Sciatic nerve (tissue), 2 donors: Measurements from ENCODE around the gene ACKR3. TPM values are rescaled to one million over a fixed set of nuclear protein-coding genes. Genes with fewer than 3 reads are reported as not detected.

ENCODE experiments used
- ATAC-seq: fragments of 200-7000 bp; cut with Tn5 transposase; one replicate; pipeline ENCODE4 v1.9.1; 2020; ENCODE audit warnings: mild to moderate bottlenecking, moderate library complexity
- DNase-seq: peaks from one replicate; pipeline ENCODE4 v3.0.0-alpha.2; 2020; ENCODE audit warnings: low spot score
- intact Hi-C: fragments of 100-400 bp; cut with DNase I; formaldehyde crosslinking; loops from one replicate; pipeline ENCODE4 v1.14.2; 2022
- total RNA-seq: library from RNA; stranded (reverse); fragmentation: NEBNext Ultra II Directional; extraction: Animal tissue kit (Norgen Biotek cat#: 25700); gene quantifications from one replicate; pipeline ENCODE4 v1.2.1, GENCODE V29; 2021
- donor health status: DM: no; HTN: no; CAD: no.
- donor health status: DM: no; HTN: no; CAD: no.

Gene ACKR3
- total RNA-seq, 1 donor from 2014 or later, result 90.5 TPM

DNA sequence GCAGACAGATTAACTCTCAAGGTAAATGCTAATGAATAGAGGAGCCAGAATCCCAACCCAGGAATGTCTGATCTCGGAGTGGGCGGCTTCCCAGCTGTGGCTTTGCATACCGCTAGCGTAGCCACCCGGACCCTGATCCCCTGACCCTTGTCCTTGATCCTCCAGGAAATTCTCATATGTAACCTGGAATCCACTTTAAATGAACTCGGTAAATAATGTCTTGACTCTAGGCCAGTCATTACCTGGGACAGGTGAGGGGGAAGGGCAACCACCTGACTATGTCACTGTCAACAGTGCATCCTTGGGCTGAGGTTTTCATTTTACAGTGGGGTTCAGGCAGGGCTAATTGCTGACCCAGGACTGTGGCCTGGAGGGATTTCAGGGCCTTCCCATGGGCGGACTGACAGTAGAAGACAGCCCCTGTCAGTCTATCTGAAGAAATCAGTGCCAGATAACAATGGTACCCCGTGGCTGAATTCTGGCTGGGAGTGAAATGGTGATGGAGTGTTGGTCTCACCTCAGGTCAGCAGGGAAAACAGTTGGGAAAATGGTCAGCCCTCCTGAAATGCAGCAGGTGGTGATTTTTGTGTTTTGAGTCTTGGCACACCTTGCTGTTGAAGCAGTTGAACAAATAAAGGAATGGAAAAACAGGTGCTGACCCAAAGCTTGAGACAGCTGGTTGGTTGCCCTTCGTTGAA is 9.6 kb downstream of the ACKR3 start:
- no peak for ATAC-seq
- intact Hi-C loops, result no loop called here
- no peak for DNase-seq

- ATAC-seq, result no peak
- intact Hi-C loops, result no loop called here
- no peak for DNase-seq
These were observed 10.2 kb downstream of the ACKR3 start for GRCh38 chr2:236579746-236580315.

DNA sequence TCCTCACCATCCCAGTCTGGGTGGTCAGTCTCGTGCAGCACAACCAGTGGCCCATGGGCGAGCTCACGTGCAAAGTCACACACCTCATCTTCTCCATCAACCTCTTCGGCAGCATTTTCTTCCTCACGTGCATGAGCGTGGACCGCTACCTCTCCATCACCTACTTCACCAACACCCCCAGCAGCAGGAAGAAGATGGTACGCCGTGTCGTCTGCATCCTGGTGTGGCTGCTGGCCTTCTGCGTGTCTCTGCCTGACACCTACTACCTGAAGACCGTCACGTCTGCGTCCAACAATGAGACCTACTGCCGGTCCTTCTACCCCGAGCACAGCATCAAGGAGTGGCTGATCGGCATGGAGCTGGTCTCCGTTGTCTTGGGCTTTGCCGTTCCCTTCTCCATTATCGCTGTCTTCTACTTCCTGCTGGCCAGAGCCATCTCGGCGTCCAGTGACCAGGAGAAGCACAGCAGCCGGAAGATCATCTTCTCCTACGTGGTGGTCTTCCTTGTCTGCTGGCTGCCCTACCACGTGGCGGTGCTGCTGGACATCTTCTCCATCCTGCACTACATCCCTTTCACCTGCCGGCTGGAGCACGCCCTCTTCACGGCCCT is 11.2 kb downstream of the ACKR3 start:
- intact Hi-C loops, result loop anchor here (1.0 kb wide), 1 partner anchor 41 kb away; no protein-coding TSS in a partner anchor
- DNase-seq, result no peak
- no peak for ATAC-seq

DNA sequence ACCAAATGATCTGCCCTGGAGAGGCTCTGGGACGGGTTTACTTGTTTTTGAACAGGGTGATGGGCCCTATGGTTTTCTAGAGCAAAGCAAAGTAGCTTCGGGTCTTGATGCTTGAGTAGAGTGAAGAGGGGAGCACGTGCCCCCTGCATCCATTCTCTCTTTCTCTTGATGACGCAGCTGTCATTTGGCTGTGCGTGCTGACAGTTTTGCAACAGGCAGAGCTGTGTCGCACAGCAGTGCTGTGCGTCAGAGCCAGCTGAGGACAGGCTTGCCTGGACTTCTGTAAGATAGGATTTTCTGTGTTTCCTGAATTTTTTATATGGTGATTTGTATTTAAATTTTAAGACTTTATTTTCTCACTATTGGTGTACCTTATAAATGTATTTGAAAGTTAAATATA is 11.9 kb downstream of the ACKR3 start:
- ATAC-seq, result no peak
- DNase-seq, result no peak
- intact Hi-C loops, result loop anchor here (1.0 kb wide), 1 partner anchor 41 kb away; no protein-coding TSS in a partner anchor

- ATAC-seq, result no peak
- intact Hi-C loops, result no loop called here
- DNase-seq, result no peak
These were observed 13.3 kb downstream of the ACKR3 start for GRCh38 chr2:236582968-236583367.

GRCh38 chr2:236583621-236584203 is 14.1 kb downstream of the ACKR3 start:
- intact Hi-C loops, result no loop called here
- DNase-seq (no peak), ATAC-seq (peak; percentile 16)

- peak; percentile 44 for DNase-seq
- peak; percentile 33 for ATAC-seq
- intact Hi-C loops, result no loop called here
These were observed 15.1 kb downstream of the ACKR3 start for GRCh38 chr2:236584521-236585384.

DNA sequence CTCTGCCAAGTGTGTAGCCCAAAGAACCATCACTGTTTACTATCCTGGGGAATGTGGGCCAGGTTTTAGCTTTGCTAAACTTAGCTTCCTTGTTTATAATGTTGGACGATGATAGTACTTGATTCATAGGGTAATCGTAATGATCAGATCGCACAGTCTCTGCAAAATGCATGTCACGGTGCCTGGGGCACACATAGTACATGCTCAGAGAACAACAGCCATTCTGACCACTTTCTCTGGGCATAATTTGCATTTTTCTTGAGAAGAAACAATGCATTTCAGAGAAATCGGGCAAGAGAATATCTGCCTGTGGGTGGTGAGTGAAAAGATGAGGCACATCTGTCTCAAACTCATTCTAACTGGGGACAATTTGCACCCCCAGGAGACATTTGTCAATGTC is 16.3 kb downstream of the ACKR3 start:
- intact Hi-C loops, result no loop called here

DNA sequence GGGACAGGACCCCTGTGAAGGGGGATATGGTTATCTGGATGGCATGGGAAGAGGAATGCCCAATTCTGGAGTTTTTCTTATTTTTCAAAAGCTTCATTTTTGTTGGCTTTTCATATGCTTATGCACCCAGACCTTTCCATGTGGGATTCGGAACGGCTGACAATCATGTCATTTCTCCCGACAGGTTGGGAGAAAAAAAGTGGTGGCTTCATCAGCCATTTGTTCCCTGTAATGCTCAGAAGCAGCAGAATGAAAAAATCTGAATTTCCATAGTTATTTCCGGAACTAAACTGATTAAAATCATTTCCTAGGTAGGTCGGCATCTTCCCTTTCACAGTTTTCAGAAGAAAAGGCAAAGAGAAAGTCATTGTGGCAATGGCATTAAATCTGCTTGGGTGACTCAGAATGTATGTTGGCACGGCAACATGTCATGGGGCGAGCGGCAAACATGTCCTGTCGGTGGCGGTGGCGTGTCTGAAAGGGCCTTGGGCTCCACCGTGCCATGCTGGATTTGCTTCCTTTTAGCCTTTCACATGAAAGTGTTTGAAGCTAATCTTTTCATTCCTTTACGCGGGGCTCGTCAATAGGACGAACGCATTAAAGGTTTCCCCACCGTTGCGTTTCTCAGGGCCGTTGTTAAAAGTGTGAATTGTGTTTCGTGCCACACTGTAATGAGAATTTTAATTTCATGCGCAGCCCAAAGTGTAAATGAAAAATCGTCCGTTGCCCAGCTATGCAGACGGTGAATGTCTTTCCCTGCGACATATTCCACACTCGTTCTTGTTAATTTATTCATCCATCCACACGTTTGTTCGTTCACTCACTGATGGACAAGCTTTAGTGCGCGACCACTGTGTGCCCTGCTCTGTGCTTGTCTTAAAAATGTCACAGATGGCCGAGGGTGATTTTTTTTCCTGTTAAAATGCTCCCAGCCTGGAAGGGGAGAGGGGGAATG is 18.5 kb downstream of the ACKR3 start:
- intact Hi-C loops, result no loop called here
- no peak for DNase-seq
- no peak for ATAC-seq

More for the DNA sequence above, 16.3 kb downstream of the ACKR3 start:
- ATAC-seq (no peak), DNase-seq (no peak)

DNA sequence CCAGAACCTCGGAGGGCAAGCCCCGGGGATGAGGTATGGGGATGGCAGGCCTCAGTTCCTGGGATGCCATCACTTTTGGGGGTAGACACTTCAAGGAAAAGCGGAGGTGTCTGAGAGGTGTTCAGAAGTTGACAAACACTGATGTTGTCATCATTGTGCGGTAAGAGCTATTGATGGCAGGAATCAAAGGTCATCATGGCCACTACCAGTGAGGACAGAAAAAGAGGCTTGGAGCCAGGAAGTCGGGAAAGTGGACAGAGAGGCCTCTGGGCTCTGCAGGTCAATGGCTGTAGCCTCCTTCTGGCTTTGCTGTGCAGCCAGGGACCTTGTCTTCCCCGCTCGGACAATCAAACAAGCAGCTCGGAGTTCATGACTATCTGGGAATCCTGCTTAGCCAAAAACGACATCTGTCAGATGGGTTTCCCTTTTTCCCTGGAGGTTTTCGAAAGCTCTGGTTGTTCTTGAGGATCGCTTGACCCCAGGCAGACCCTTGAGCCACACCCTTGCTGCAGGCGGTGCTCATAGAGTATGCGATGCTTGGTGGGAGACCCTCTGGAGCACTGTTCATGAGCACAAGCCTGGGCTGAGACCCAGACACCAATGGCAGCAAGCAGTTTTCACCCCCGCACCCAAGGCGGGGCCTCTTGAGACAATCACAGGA is 19.4 kb downstream of the ACKR3 start:
- intact Hi-C loops, result no loop called here
- no peak for DNase-seq
- no peak for ATAC-seq

GRCh38 chr2:236590846-236591245 is 21.2 kb downstream of the ACKR3 start:
- intact Hi-C loops, result no loop called here
- DNase-seq (no peak), ATAC-seq (no peak)

GRCh38 chr2:236592821-236593220 is 23.2 kb downstream of the ACKR3 start:
- ATAC-seq (no peak), DNase-seq (no peak)
- intact Hi-C loops, result no loop called here

DNA sequence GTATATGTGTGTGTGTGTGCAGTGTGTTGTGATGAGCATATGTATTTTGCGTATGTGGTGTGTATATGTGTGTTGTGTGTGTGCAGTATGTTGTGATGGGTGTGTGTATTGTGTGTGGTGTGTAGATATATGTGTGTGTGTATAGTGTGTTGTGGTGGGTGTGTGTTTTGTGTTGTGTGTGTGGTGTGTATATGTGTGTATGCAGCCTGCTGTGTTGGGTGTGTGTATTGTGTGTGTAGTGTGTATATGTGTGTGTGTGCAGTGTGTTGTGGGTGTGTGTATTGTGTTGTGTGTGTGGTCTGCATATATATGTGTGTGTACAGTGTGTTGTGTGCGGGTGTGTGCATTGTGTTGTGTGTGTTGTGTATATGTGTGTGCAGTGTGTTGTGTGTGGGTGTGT is 23.9 kb downstream of the ACKR3 start:
- ATAC-seq (no peak), DNase-seq (no peak)
- intact Hi-C loops, result no loop called here

DNA sequence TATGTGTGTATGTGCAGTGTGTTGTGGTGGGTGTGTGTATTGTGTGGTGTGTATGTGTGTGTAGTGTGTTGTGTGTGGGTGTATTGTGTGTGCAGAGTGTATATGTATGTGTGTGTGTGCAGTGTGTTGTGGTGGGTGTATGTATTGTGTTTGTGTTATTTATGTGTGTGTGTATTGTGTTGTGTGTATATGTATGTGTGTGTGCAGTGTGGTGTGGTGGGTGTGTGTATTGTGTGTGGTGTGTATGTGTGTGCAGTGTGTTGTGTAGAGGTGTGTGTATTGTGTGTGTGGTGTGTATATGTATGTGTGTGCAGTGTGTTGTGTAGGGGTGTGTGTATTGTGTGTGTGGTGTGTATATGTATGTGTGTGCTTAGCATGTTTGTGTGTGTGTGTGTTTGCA is 24.3 kb downstream of the ACKR3 start:
- intact Hi-C loops, result no loop called here
- DNase-seq (no peak), ATAC-seq (no peak)

GRCh38 chr2:236597629-236598028 is 28.0 kb downstream of the ACKR3 start:
- DNase-seq (no peak), ATAC-seq (no peak)
- intact Hi-C loops, result no loop called here

DNA sequence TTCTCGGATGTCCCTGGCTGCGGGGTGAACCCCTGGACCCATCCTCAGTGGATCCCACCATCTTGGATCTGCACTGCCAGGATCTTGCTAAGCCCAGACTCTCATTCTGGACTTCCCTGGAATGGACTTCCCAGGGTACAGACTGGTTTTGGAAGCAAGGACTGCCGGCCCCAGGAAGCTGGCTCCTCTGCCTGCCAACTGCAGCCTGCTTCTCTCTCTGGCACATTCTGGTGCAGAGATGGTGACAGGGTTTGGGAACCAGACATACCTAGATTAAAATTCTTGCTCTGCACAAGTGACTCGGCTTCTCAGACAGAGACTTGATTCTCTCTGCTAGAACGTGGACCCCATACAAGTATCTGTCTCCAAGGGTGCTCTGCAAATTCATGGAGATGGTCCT is 29.4 kb downstream of the ACKR3 start:
- DNase-seq, result no peak
- ATAC-seq, result no peak
- intact Hi-C loops, result no loop called here

GRCh38 chr2:236600158-236600557 is 30.5 kb downstream of the ACKR3 start:
- no peak for DNase-seq
- intact Hi-C loops, result no loop called here
- no peak for ATAC-seq

DNA sequence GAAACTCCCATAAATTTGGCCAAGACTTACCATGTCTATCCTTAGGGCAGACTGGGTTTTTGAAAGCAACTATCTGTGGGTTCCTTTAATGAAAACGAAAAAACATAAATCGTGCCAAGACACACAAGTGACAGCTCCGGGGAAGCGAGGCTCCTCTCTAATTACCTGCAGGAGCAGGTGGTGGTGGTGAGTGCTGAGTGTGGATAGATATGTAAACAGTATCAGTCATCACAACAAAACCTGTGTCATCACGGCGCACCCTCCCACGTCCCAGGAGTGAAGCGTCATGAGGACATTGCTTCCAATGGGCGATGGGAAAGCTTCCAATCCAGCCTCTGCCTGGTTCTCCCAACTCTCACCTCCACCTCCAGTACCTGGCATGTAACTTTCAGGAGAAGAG is 31.3 kb downstream of the ACKR3 start:
- ATAC-seq (no peak), DNase-seq (no peak)
- intact Hi-C loops, result no loop called here
